Activated effector memory CD4-positive, alpha-beta T cell treated with Interleukin-2 at 50 U/mL for 16 hours (primary cell): ENCODE measurements around the gene NFKBIE.
A peak's percentile ranks its signal among the peaks of the same experiment; 100 is the strongest.

Source experiments
- DNase-seq: peaks from one replicate; pipeline ENCODE4 v3.0.0-alpha.2; 2020

NFKBIE gene

GRCh38 chr6:44297063-44298038 lies 32.0 kb upstream of the NFKBIE start:
- peak; percentile 13 for DNase-seq

- DNase-seq, result no peak
Observed at GRCh38 chr6:44294832-44295791, 29.8 kb upstream of the NFKBIE start.

- no peak for DNase-seq
Observed at GRCh38 chr6:44292661-44293365, 27.5 kb upstream of the NFKBIE start.

DNA sequence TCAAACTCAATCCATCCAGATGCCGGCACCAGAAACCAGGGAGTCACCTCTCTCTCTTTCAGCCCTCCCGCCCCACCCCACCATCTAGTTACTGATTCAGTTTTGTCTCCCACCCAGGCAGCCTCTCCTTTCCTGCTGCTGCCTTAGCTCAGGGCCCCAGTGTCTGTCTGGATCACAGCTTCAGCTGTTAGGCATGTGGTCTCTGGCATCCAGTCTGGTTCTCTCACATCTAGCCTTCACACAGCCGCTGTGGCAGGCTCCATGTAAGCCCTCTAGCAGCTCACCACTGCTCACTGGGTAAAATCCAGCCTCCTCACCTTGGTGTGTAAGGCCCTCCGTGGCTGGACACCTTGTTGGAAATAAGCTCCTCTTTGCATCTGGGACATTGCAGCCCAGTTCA lies 26.5 kb upstream of the NFKBIE start:
- DNase-seq, result no peak

GRCh38 chr6:44289726-44290260 lies 24.4 kb upstream of the NFKBIE start:
- no peak for DNase-seq

- DNase-seq, result no peak
Observed at GRCh38 chr6:44286747-44287146, 21.4 kb upstream of the NFKBIE start.

DNA sequence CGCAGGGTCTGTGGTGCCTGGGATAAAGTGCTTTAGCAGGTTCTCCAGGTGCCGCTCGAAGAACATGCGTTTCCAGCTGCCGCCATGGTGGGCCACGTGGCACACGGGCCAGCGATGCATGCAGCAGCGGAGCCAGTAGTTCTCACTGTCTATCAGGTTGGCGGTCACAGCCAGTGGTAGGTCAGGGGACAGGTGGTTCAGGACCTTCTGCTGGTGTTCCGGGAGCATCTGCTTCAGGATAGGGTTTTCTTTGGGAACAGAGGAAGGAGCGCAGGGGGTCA lies 20.9 kb upstream of the NFKBIE start:
- DNase-seq, result no peak

DNA sequence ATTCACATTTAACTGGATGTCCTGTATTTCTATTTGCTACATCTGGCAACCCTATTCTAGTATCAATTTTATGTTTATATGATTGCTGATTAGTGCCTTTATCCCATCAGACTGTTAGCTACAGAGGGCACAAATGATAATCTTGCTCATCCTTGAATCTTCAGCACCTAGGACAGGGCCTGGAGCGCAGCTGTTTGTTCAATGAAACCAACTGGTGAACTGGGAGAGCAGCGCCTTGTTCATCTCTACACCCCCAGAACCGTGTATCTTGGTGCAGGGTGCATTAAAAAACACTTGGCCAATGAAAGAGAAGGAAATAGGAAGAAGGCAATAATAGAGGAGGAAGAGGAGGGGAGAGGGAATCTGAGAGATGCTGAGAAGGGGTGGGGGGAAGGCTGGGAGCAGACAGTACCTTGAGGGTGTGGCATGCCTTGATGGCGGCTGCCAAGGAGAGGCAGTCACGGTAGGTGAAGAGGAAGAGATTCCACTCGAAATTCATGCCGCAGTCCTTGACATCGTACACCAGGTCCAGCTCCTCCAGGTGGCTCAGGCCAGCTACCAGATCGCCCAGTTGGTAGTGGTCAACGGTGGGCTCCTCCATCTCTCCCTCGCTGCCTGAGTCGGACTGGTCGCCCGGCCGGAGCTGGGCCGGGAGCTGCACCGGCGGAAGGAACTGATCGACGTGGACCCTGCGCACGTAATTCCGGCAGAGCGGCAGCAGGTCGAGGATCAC lies 20.4 kb upstream of the NFKBIE start:
- DNase-seq, result no peak

GRCh38 chr6:44284867-44285266 lies 19.5 kb upstream of the NFKBIE start:
- DNase-seq, result no peak

- no peak for DNase-seq
Observed at GRCh38 chr6:44284121-44284520, 18.8 kb upstream of the NFKBIE start.

- no peak for DNase-seq
Observed at GRCh38 chr6:44278774-44279697, 13.7 kb upstream of the NFKBIE start.

DNA sequence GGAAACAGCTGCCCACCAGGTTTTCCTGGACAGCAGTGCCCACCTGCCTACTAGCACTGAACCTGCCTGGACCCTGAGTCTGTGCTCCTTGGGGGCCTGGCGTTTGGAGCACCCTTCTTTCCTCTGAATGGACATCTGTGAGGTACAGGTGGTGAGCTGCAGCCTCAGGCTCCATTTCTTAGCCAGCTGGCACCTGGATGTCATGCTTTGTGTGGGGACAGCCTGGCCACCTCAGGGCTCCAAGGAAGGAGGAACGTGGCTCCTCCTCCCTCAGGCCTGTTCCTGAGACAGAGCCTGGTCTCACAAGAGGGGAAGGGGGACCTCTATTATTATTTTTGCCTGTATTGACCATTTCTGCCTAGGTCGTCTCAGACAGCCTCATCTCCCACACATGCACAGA lies 13.0 kb upstream of the NFKBIE start:
- DNase-seq, result no peak

- no peak for DNase-seq
Observed at GRCh38 chr6:44277763-44278162, 12.4 kb upstream of the NFKBIE start.

GRCh38 chr6:44276667-44277640 lies 11.6 kb upstream of the NFKBIE start:
- no peak for DNase-seq

DNA sequence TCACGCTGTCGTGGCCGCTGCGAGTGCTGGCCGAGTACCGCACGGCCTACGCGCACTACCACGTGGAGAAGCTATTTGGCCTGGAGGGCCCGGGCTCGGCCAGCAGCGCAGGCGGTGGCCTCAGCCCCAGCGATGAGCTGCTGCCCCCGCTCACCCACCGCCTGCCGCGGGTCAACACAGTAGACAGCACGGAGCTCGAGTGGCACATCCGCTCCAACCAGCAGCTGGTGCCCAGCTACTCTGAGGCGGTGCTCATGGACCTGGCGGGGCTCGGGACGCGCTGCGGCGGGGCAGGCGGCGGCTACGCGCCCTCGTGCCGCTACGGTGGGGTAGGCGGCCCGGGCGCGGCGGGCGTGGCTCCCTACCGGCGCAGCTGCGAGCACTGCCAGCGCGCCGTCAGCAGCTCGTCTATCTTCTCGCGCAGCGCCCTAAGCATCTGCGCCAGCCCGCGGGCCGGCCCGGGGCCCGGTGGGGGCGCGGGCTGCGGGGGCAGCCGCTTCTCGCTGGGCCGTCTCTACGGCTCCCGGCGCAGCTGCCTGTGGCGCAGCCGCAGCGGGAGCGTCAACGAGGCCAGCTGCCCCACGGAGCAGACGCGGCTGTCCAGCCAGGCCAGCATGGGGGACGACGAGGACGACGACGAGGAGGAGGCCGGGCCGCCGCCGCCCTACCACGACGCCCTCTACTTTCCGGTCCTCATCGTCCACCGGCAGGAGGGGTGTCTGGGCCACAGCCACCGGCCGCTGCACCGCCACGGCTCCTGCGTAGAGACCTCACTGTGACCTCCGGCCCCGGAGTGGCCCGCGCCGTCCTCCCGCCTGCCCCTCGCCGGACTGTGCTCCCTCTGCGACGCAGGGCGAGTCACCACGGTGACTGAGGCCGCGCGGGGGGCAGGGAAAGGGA lies 10.6 kb upstream of the NFKBIE start:
- no peak for DNase-seq

DNA sequence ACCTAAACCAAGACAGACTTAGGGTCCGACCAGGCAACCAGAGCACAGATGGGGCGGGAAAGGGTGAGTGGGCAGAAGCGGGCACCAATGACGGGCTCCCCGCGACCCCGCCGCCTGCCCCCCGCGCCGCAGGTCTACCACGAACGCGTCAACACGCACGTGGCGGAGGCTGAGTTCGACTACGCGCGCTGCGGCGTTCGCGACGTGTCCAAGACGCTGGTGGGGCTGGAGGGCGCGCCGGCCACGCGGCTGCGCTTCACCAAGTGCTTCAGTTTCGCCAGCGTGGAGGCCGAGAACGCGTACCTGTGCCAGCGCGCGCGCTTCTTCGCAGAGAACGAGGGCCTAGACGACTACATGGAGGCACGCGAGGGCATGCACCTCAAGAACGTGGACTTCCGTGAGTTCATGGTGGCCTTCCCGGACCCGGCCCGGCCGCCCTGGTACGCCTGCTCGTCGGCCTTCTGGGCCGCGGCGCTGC lies 10.0 kb upstream of the NFKBIE start:
- no peak for DNase-seq

- DNase-seq, result no peak
Observed at GRCh38 chr6:44273617-44274016, 8.3 kb upstream of the NFKBIE start.

DNA sequence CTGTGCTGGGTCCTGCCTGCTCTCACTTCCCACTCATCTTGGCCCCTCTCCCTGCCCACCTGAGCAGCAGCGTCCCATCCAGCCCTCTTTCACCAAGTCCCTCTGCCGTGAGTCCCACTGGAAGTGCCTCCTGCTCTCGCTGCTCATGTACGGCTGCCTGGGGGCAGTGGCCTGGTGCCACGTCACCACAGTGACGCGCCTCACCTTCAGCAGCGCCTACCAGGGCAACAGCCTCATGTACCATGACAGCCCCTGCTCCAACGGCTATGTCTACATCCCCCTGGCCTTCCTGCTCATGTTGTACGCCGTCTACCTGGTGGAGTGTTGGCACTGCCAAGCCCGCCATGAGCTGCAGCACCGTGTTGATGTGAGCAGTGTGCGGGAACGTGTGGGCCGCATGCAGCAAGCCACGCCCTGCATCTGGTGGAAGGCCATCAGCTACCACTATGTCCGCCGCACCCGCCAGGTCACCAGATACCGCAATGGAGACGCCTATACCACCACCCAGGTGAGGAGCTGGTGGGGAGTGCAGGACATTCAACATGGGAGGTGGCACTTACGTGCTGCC lies 7.7 kb upstream of the NFKBIE start:
- no peak for DNase-seq
